ENCODE measurements around the gene RBBP7. TPM values are rescaled to one million over a fixed set of nuclear protein-coding genes. Genes with fewer than 3 reads are reported as not detected.

Gene RBBP7
- total and polyA plus RNA-seq, 2 experiments from 2014 or later, result 86.2 to 119 TPM

GRCh38 chrX:16797841-16798240, 72.3 kb downstream of the RBBP7 start:
- in situ Hi-C loops (cut with MboI), result no loop called here
- peak overlapping the region; percentile 55 for H3K9ac ChIP-seq

DNA sequence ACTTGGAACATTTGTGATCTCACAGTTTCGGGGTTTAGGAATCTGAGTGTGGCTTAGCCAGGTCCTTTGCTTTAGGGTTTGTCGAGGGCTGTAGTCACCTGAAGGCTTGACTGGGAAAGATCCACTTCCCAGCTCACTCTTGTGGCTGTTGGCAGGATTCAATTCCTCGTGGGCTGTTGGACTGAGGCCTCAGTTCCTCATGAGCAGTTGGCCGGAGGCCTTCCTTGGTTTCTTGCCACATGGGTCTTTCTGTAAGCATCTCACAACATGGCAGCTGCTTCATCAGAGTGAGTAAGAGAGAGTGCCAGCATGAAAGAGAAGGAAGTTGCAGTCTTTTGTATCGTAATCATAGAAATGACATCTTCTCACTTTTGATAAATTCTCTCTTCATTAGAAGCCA, 72.8 kb downstream of the RBBP7 start:
- H3K4me3 ChIP-seq, result no peak overlapping the region
- H3K9me3 ChIP-seq (ENCODE audit: low read depth), result no peaks in the 10 kb centered on the region
- H3K36me3 ChIP-seq (ENCODE audit: low read depth), result no peaks in the 10 kb centered on the region
- peaks cover 44% of the 10 kb centered on the region for H3K79me2 ChIP-seq (ENCODE audit: insufficient read depth)
- peaks cover 10% of the 10 kb centered on the region for H3K4me1 ChIP-seq (ENCODE audit: insufficient read depth)
- TF ChIP-seq EZH2 (IDR thresholded peaks at IDR 0.05; ENCODE audit: insufficient read depth, poor library complexity, severe bottlenecking) (no peak), EZH2phosphoT487 (IDR thresholded peaks at IDR 0.05; ENCODE audit: insufficient read depth, low read depth) (no peak)
- 50 to 53% methylated on average over 5 of the region's 5 CpGs for WGBS, 2 experiments (ENCODE audit: low coverage in 1 of 2, low lambda C conversion rate in 2 of 2, missing lambda C conversion rate in 2 of 2)
- no peaks in the 10 kb centered on the region for H3K27me3 ChIP-seq (replicated peaks; ENCODE audit: insufficient read depth)
- peaks cover 13% of the 10 kb centered on the region; the same call in 1 of the 2 replicates for H3F3A ChIP-seq (ENCODE audit: insufficient read depth)
- DNase-seq, result peak; percentile 68
- no peaks in the 10 kb centered on the region for H4K20me1 ChIP-seq (ENCODE audit: insufficient read depth)
- peak overlapping the region; percentile 85 for H3K27ac ChIP-seq
- peak overlapping the region; percentile 55 for H3K9ac ChIP-seq
- no peak overlapping the region for H2AFZ ChIP-seq
- H3K9me2 ChIP-seq (ENCODE audit: insufficient read depth), result no peaks in the 10 kb centered on the region
- in situ Hi-C loops (cut with MboI), result no loop called here
- peak overlapping the region; percentile 57 for H3K4me2 ChIP-seq (ENCODE audit: unreplicated experiment)

More at GRCh38 chrX:16797841-16798240, 72.3 kb downstream of the RBBP7 start:
- Histone ChIP-seq H3F3A (ENCODE audit: insufficient read depth) (peaks cover 13% of the 10 kb centered on the region; the same call in 1 of the 2 replicates), H3K27me3 (replicated peaks; ENCODE audit: insufficient read depth) (no peaks in the 10 kb centered on the region), H3K36me3 (ENCODE audit: low read depth) (no peaks in the 10 kb centered on the region), H3K9me3 (ENCODE audit: low read depth) (no peaks in the 10 kb centered on the region), H2AFZ (no peak overlapping the region), H3K4me2 (ENCODE audit: unreplicated experiment) (peak overlapping the region; percentile 57), H3K4me3 (no peak overlapping the region), H4K20me1 (ENCODE audit: insufficient read depth) (no peaks in the 10 kb centered on the region), H3K4me1 (ENCODE audit: insufficient read depth) (peaks cover 10% of the 10 kb centered on the region), H3K9me2 (ENCODE audit: insufficient read depth) (no peaks in the 10 kb centered on the region), H3K79me2 (ENCODE audit: insufficient read depth) (peaks cover 42% of the 10 kb centered on the region; the same call in 1 of the 2 replicates), H3K27ac (peak overlapping the region; percentile 85)
- peak; percentile 41 for DNase-seq
- TF ChIP-seq EZH2 (IDR thresholded peaks at IDR 0.05; ENCODE audit: insufficient read depth, poor library complexity, severe bottlenecking) (no peak), EZH2phosphoT487 (IDR thresholded peaks at IDR 0.05; ENCODE audit: insufficient read depth, low read depth) (no peak)
- WGBS, 2 experiments (ENCODE audit: low coverage in 1 of 2, low lambda C conversion rate in 2 of 2, missing lambda C conversion rate in 2 of 2), result 2 to 5% methylated on average over 4 of the region's 4 CpGs

GRCh38 chrX:16796298-16796697, 73.9 kb downstream of the RBBP7 start:
- Histone ChIP-seq H2AFZ (no peak overlapping the region), H3K4me2 (ENCODE audit: unreplicated experiment) (no peak overlapping the region), H4K20me1 (ENCODE audit: insufficient read depth) (no peaks in the 10 kb centered on the region), H3K36me3 (ENCODE audit: low read depth) (no peaks in the 10 kb centered on the region), H3K27me3 (replicated peaks; ENCODE audit: insufficient read depth) (no peaks in the 10 kb centered on the region), H3F3A (ENCODE audit: insufficient read depth) (peaks cover 13% of the 10 kb centered on the region; the same call in 1 of the 2 replicates), H3K4me1 (ENCODE audit: insufficient read depth) (peaks cover 10% of the 10 kb centered on the region), H3K27ac (no peak overlapping the region), H3K79me2 (ENCODE audit: insufficient read depth) (peaks cover 50% of the 10 kb centered on the region), H3K9me2 (ENCODE audit: insufficient read depth) (no peaks in the 10 kb centered on the region), H3K9me3 (ENCODE audit: low read depth) (no peaks in the 10 kb centered on the region), H3K4me3 (no peak overlapping the region), H3K9ac (no peak overlapping the region)
- no peak for TF ChIP-seq EZH2 (IDR thresholded peaks at IDR 0.05; ENCODE audit: insufficient read depth, poor library complexity, severe bottlenecking)
- no peak for TF ChIP-seq EZH2phosphoT487 (IDR thresholded peaks at IDR 0.05; ENCODE audit: insufficient read depth, low read depth)
- 99 to 100% methylated on average over 3 to 4 of the region's 4 CpGs for WGBS, 2 experiments (ENCODE audit: low coverage in 1 of 2, low lambda C conversion rate in 2 of 2, missing lambda C conversion rate in 2 of 2)
- in situ Hi-C loops (cut with MboI), result no loop called here
- no peak for DNase-seq

Small RNA genes within 50 kb of the gene (small RNA-seq; reads per million reads assigned to genes)
- gene RF00019 (ENCODE audit: low read depth, low replicate concordance), result not detected
- gene RNU4-6P (ENCODE audit: low read depth, low replicate concordance), result 0.19 reads per million
- gene RPL12P49 (ENCODE audit: low read depth, low replicate concordance), result not detected

Other genes with a start within 250 kb of the RBBP7 start
- not detected in 2 replicates for gene S100G, start 220.2 kb downstream of the RBBP7 start, total RNA-seq (2014; rRNA removed; shearing (Covaris generic))
- not detected in 2 replicates for gene S100G, start 220.2 kb downstream of the RBBP7 start, polyA plus RNA-seq (2016; fragmentation: Nextera tagmentation; extraction: Ambion mirVana)
- gene CTPS2, start 157.7 kb downstream of the RBBP7 start, total RNA-seq (2014; rRNA removed; shearing (Covaris generic)), result 5.8 and 8.0 TPM in 2 replicates
- 3.7 and 4.4 TPM in 2 replicates for gene CTPS2, start 157.7 kb downstream of the RBBP7 start, polyA plus RNA-seq (2016; fragmentation: Nextera tagmentation; extraction: Ambion mirVana)
- gene SYAP1, start 150.8 kb downstream of the RBBP7 start, total RNA-seq (2014; rRNA removed; shearing (Covaris generic)), result 24.4 and 30.8 TPM in 2 replicates
- 32.1 and 36.4 TPM in 2 replicates for gene SYAP1, start 150.8 kb downstream of the RBBP7 start, polyA plus RNA-seq (2016; fragmentation: Nextera tagmentation; extraction: Ambion mirVana)
- 6.1 and 6.4 TPM in 2 replicates for gene TXLNG, start 83.9 kb downstream of the RBBP7 start, total RNA-seq (2014; rRNA removed; shearing (Covaris generic))
- gene TXLNG, start 83.9 kb downstream of the RBBP7 start, polyA plus RNA-seq (2016; fragmentation: Nextera tagmentation; extraction: Ambion mirVana), result 4.1 and 4.4 TPM in 2 replicates
- 0.11 TPM in 1 of 2 replicates, not detected in the other for gene REPS2, start 76.3 kb upstream of the RBBP7 start, total RNA-seq (2014; rRNA removed; shearing (Covaris generic))
- 0.03 TPM in 2 replicates for gene REPS2, start 76.3 kb upstream of the RBBP7 start, polyA plus RNA-seq (2016; fragmentation: Nextera tagmentation; extraction: Ambion mirVana)

Data from GM23248 (cell line).